ENCODE results near the gene CDKN2B. TPM values are rescaled to one million over a fixed set of nuclear protein-coding genes. Genes with fewer than 3 reads are reported as not detected.

The CDKN2B gene
- total RNA-seq, 1 experiment from 2014 or later, result not detected

DNA sequence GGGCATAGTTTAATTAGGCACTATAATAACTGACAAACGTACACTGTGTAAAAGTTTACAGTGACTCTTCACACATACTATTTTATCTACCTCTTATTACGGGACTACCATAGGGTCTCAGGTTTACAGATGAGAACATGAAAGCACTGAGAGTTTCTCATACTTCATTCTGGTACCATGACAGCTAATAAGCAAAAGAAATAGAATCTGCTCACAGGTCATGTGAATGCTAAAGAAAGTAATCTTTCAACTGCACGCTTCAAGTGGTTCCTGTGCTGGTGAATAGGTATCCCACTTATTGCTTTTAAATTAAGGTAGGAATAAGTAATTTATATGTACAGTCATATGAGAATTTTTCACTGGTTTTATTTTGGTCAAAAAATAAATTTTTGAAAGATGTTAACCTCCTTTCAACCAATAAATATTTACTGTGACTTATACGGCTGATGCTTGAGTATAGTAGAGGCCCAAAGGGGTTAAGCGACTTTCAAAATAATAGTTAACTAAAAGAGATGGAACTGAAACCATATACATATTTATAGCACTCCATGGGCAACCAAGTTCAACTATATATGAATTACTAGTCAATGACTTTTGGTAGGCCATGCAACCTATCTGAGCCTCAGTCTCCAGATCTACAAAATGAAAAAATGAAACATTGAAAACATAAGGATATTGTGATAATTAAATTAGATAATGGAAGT, 23.0 kb downstream of the CDKN2B start:
- H3K27me3 Mint-ChIP-seq (ENCODE audit: insufficient read depth, unreplicated experiment), result no peaks in the 10 kb centered on the region
- H3K4me3 Mint-ChIP-seq (ENCODE audit: unreplicated experiment), result no peak overlapping the region
- H3K36me3 Mint-ChIP-seq (ENCODE audit: insufficient read depth, unreplicated experiment), result no peaks in the 10 kb centered on the region
- intact Hi-C loops (cut with micrococcal nuclease), result no loop called here
- TF ChIP-seq, protein P1, sequence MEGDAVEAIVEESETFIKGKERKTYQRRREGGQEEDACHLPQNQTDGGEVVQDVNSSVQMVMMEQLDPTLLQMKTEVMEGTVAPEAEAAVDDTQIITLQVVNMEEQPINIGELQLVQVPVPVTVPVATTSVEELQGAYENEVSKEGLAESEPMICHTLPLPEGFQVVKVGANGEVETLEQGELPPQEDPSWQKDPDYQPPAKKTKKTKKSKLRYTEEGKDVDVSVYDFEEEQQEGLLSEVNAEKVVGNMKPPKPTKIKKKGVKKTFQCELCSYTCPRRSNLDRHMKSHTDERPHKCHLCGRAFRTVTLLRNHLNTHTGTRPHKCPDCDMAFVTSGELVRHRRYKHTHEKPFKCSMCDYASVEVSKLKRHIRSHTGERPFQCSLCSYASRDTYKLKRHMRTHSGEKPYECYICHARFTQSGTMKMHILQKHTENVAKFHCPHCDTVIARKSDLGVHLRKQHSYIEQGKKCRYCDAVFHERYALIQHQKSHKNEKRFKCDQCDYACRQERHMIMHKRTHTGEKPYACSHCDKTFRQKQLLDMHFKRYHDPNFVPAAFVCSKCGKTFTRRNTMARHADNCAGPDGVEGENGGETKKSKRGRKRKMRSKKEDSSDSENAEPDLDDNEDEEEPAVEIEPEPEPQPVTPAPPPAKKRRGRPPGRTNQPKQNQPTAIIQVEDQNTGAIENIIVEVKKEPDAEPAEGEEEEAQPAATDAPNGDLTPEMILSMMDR (IDR thresholded peaks at IDR 0.05; ENCODE audit: unreplicated experiment), result no peak
- DNase-seq (ENCODE audit: unreplicated experiment), result no peak
- no peak overlapping the region for H3K27ac Mint-ChIP-seq (ENCODE audit: low read depth, unreplicated experiment)
- no TSS peak for BruUV-seq (replicated peaks)
- ChIA-PET POLR2A (no interaction called here), CTCF (no interaction called here)
- H3K4me1 Mint-ChIP-seq (ENCODE audit: insufficient read depth, unreplicated experiment), result no peaks in the 10 kb centered on the region
- H3K9me3 Mint-ChIP-seq (ENCODE audit: unreplicated experiment), result no peaks in the 10 kb centered on the region

DNA sequence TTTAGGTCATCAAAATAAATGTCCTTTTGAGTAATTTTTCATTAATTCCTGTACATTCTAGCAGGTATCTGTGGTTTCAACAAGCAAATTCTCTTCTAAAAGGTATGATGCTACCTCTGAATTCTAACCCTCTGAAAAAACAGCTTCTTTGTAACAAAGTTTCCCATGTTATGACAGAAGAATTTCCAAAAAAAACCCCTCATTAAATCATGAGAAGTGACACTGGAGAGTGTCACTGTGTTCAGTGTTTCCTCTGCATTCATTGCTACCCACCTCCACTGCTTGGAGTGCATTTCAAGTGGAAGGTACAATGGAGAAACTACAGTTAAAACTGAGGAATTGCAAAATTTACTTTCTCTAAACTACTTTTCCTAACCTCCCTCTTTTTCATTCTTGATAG, 25.0 kb downstream of the CDKN2B start:
- H3K4me1 Mint-ChIP-seq (ENCODE audit: insufficient read depth, unreplicated experiment), result no peaks in the 10 kb centered on the region
- ChIA-PET CTCF (no interaction called here), POLR2A (no interaction called here)
- no peaks in the 10 kb centered on the region for H3K9me3 Mint-ChIP-seq (ENCODE audit: unreplicated experiment)
- H3K27me3 Mint-ChIP-seq (ENCODE audit: insufficient read depth, unreplicated experiment), result no peaks in the 10 kb centered on the region
- H3K4me3 Mint-ChIP-seq (ENCODE audit: unreplicated experiment), result no peak overlapping the region
- no peak for DNase-seq (ENCODE audit: unreplicated experiment)
- TF ChIP-seq, protein P1 (IDR thresholded peaks at IDR 0.05; ENCODE audit: unreplicated experiment), result no peak
- BruUV-seq (replicated peaks), result no TSS peak
- intact Hi-C loops (cut with micrococcal nuclease), result no loop called here
- H3K27ac Mint-ChIP-seq (ENCODE audit: low read depth, unreplicated experiment), result no peak overlapping the region
- H3K36me3 Mint-ChIP-seq (ENCODE audit: insufficient read depth, unreplicated experiment), result no peaks in the 10 kb centered on the region

DNA sequence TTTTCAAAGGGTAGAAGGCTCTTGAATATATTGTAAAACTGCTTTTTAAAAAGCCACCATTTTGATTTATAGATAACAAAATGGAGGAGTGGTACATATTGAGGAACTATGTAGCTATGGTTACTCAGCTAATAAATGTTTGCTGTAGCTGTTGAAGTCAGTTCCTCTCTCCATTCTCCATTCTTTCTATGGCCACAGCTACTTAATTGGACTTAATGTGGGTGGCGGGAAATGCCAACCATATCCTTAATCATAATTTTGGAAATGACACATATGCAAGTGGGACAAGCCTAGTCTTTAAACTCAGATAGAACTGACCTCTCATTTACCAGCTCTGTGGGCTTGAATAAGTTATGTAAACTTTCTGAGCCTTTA, 25.6 kb downstream of the CDKN2B start:
- no peaks in the 10 kb centered on the region for H3K9me3 Mint-ChIP-seq (ENCODE audit: unreplicated experiment)
- intact Hi-C loops (cut with micrococcal nuclease), result no loop called here
- no peak overlapping the region for H3K4me3 Mint-ChIP-seq (ENCODE audit: unreplicated experiment)
- no peaks in the 10 kb centered on the region for H3K4me1 Mint-ChIP-seq (ENCODE audit: insufficient read depth, unreplicated experiment)
- no peaks in the 10 kb centered on the region for H3K36me3 Mint-ChIP-seq (ENCODE audit: insufficient read depth, unreplicated experiment)
- DNase-seq (ENCODE audit: unreplicated experiment), result no peak
- ChIA-PET POLR2A (no interaction called here), CTCF (no interaction called here)
- no peaks in the 10 kb centered on the region for H3K27me3 Mint-ChIP-seq (ENCODE audit: insufficient read depth, unreplicated experiment)
- no peak overlapping the region for H3K27ac Mint-ChIP-seq (ENCODE audit: low read depth, unreplicated experiment)
- TF ChIP-seq, protein P1 (IDR thresholded peaks at IDR 0.05; ENCODE audit: unreplicated experiment), result no peak
- BruUV-seq (replicated peaks), result no TSS peak

DNA sequence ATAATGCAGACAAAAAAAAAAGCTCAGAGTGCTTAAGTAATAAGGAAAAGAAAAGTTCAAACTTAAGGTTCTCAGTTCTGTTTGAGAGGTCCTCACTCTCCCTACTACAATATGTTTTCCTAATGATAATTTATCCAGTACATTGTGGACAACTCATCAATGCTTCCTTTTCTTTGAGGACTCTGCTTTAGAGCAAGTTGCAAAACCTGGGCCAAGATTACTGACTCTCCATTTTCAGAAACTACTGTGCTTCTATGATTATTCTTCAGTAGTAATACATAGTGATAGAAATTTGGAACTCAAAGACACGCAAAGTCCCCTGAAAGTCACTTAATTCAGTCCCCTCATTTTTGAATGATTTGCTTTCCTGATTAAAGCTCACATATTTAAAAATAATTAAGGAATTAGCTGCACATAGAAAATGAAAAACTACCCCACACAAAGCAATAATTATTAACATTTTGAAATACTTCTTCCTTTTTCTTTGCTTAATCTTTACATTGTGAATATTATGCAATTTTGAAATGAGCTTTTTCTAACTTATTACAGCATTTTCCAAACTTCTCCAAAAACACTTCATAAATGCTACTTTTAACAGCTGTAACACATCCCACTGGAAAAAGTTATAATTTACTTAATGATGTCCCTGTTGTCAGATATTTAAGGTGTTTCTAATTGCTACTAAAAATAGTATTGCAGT, 26.1 kb downstream of the CDKN2B start:
- H3K4me3 Mint-ChIP-seq (ENCODE audit: unreplicated experiment), result no peak overlapping the region
- no peaks in the 10 kb centered on the region for H3K4me1 Mint-ChIP-seq (ENCODE audit: insufficient read depth, unreplicated experiment)
- intact Hi-C loops (cut with micrococcal nuclease), result no loop called here
- ChIA-PET CTCF (no interaction called here), POLR2A (no interaction called here)
- DNase-seq (ENCODE audit: unreplicated experiment), result no peak
- H3K9me3 Mint-ChIP-seq (ENCODE audit: unreplicated experiment), result no peaks in the 10 kb centered on the region
- no peak overlapping the region for H3K27ac Mint-ChIP-seq (ENCODE audit: low read depth, unreplicated experiment)
- no TSS peak for BruUV-seq (replicated peaks)
- TF ChIP-seq, protein P1 (IDR thresholded peaks at IDR 0.05; ENCODE audit: unreplicated experiment), result no peak
- H3K36me3 Mint-ChIP-seq (ENCODE audit: insufficient read depth, unreplicated experiment), result no peaks in the 10 kb centered on the region
- no peaks in the 10 kb centered on the region for H3K27me3 Mint-ChIP-seq (ENCODE audit: insufficient read depth, unreplicated experiment)
